Nucleus accumbens (tissue), 56 donors: ENCODE data around the gene WDR27.
A peak's percentile ranks its signal among the peaks of the same experiment; 100 is the strongest.
"Not testable (repeated sequence)": the region's sequence is repeated elsewhere in the genome, so short reads cannot be mapped to it uniquely, and the experiment has no call there.

Experiments
- DNase-seq, 56 donors: peaks; one replicate each; lab custom pipeline; 2025; lab: John Stamatoyannopoulos, UW

Gene WDR27

DNA sequence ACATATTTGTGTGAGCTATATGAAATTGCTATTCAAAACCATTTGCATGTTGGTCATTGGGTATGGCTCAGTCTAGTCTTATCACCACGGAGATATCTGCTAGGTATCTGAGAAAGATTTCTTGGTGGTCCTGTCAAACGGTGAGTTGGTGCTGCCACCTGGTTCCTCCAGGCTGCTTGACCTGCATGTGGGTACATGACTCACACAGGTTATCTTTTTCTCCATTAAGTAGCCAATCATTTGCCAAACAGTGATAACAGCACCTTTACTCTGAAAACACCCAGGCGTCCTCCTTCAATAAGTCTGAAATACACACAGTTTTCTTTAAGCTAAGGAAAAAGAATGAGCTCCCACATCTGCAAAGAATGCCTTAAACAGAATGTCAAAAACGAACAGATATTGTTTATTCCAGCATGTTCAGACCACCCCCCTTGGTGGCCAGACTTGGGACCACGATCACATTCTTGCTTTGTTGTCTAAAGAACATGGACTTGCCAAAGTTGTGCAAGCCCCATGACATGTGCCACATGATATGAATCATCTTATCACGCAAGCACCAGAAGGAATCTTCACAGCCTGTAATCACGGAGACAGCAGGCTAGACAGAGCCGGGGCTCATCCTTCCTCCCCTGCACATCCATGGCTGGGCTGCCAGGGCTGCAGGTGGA lies 247.5 kb downstream of the WDR27 start:
- DNase-seq, result no peak

DNA sequence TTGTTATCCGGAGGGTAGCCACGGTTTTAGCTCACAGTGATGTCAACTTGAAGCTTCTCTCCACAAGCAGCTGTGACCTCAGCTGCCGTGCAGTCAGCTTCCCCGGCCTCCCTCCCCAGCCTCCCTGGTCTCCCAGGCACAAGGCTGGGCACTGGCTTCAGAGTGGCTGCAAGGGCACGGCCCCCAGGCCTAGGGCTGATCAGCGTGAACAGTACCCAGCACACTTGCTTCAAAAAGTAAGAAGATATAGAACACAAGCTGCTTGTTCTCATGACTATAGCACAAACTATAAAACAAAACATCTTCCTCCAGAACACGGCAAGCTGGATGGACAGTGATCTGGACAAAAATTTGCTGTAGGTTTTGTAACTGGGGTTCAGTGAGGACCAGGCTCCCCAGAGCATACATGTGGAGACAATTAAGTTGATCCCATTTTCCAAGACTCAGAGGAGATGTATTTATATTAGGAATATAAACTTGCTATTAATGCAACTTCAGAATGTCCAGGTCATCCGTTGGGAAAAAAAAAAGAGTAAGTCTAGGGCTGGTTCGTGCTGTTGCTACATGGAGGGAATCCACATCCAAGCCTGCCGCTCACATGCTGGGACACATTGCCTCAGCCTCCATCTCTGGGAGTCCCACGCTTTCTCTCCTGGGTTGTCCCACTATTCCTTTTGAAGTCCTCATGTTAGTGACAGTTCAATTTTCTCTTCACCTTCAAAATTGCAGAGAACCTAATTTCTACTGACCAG lies 248.8 kb downstream of the WDR27 start:
- DNase-seq, result no peak

DNA sequence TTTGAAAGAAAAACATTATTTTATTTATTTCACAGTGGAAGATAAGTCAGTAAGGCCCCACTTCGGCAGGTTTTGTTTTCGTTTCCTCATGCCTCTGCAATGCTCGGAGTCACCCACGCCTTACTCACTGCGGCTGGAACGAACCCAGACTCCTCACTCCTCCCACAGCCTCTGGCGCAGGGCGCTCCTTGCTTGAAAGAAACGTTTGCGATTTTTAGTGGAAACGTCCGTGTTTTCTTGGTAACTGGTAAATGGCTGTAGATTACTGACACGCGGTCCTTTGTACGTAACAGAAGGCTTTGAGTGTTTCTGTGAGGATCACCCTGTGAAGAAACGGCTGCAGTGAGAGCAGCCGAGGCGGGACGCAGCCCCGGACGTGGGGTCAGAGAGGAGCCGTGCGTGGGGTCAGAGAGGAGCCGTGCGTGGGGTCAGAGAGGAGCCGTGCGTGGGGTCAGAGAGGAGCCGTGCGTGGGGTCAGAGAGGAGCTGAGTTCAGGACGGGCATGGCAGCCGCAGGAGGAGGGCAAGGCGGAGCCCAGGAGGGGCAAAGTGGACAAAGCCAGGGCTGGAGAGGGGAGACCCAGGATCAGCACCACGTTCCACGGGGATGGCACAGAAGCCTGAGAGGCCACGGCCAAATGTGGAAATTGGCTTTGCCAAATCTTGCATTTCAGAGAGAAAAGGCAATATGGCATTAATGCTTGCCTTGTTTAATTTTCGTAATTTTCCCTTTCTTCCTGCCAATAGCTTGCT lies 249.5 kb downstream of the WDR27 start:
- no peak for DNase-seq

DNA sequence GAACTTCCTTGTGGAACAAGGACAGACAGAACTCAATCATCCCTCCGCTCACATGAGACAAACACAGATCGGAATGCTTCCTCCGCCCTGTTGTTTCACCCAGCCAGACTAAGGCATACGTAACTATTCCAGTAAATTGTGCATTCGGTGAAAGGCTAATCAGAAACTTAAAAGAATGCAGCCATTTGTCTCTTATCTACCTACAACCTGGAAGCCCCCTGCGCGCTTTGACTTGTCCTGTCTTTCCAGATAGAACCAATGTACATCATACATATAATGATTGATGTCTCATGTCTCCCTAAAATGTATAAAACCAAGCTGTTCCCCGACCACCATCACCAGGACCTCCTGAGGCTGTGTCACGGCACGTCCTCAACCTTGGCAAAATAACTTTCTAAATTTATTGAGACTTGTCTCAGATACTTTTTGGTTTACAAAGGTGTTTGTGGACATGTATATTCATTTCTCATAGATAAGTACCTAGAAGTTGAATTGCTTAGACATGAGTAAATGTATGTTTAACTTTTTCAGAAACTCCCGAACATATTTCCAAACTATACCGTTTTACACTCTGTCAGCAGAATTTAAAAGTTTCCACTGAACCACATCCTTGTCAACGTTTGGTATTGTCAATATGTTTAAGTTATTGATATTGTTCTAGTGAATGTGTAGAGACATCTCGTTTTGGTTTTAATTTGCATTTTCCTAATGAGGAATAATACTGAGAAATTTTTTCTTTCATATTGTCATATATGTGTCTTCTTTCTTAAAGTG lies 250.6 kb downstream of the WDR27 start:
- no peak for DNase-seq

DNA sequence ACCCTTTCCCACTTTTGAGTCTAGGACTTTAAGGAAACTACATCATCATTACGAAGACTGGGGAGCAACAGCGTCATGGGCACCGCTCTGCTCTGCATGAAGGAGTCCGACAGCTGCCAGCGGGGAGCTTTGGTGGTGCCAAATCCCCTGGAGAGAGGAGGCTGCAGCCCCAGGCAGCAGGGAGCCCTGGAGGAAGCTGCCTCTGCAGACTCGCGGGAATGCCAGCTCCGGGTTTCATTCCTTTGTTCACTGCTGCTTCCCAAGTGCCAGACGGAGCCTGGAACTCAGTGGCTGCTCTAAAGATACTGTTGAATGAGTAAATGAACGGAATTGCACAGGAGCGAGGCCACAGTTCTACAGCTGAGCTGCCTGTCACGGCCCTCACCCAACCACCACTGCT lies 251.7 kb downstream of the WDR27 start:
- DNase-seq, result peak in 1 of 56 donors; percentile 3

DNA sequence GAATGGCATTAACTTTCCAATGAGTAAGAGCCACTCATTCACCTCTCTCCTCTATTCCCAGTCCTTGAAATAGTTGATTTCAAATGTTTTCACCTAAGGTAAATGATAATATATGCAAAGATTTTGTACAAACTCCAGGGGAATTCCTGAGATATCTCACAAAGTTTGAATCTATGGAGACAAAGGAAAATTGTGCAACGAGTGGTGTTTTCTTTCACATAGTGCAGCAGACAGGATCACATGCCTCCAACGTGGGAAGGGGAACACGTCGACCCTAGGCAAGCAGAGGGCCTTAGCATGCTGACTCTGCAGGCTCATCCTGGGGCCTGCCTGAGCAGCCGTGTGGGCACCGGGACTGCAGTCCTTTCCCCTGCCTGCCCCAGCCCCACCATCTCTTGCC lies 252.6 kb downstream of the WDR27 start:
- DNase-seq, result no peak

DNA sequence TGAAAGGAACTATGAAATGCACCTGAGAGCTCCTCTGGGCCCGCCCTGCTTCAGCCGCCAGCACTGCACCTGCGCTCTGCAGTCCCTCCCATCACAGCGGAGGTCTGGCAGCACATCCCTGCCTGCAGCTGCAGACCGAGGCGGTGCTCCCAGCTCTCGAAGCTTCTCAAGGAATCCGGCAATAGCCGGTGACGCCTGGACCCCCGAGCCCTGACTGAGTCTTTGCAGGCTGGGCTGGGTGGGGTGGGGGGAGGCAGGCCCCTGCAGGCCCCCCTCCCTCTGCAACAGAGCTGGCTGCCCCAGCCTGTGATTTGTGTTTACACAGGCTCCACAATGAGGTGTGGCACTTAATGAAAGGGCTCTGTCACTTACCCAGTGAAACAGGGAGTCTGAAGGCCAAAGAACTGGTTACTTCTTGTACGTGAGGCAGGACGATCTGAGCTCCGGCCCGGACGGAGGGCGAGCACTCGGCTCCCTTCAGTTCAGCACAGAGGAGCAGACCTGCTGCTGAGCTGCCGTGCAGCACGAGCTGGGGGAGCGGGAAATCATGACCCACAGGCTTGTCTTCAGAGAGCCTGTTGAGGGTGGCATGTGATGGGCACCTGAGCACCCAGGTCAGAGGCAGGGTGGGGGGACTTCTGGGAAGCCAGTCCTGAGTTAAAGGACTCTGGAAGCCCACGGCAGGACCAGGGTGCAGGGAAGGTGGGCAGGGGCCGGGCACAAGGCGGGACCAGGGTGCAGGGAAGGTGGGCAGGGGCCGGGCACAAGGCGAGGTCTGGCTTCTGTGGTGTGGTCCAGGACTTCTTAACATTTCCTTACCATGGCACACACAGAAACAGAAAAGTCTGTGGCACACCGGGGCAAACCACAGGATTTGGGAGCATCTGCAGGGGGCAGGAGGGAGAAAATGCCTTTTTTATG lies 255.9 kb downstream of the WDR27 start:
- peak in 3 of 56 donors; percentile 6 to 15 (median 9) for DNase-seq

DNA sequence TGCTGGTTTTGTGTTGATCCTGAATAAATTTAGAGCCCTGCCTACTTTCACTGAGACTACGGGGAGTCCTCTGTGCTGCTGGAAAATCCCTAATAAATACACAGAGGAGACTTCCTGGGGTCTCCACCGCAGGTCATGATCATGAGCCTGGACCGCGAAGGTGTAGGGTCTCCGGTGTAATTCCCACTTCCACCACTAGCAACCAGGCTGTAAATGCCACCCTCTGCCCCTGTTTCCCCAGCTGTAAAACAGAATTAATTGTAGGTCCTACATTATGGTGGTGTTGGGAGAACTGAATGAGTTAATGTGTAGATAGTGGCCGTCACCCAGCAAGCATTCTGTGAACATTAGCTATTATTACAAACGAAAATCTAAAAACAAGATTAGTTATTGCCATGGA lies 256.6 kb downstream of the WDR27 start:
- no peak for DNase-seq

DNA sequence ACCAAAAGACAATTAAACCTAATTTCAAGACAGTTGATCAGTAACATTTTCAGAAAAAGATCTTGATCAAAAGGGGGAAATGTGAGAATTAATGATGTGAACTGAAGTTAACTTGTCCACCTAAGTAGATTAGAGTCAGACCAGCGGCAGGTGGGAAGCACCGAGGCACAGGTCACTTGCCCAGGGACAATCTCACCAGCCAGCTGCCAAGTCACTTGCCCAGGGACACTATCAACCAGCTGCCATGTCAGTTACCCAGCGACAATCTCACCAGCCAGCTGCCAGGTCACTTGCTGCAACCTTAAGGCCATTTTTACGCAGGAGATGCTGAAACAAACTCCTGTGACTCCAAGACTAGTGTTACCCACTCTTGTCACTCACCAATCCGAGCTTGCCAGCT lies 260.5 kb downstream of the WDR27 start:
- DNase-seq, result no peak

DNA sequence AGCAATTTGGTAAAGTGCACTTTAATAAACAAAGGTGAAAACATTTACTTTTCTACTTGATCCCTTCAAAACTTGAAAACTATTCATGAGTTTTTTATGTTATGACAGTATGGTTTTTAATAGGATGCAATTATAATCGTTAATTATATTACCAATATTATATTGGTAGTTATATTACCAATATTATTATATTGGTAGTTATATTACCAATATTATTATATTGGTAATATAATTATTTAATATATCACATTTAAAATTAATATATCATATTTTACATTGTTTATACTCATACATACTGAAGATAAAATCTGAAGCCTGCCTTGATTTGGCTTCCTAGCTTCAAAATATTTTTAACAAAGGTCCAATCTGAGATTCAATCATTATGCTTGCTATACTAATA lies 262.1 kb downstream of the WDR27 start:
- DNase-seq, result no peak

DNA sequence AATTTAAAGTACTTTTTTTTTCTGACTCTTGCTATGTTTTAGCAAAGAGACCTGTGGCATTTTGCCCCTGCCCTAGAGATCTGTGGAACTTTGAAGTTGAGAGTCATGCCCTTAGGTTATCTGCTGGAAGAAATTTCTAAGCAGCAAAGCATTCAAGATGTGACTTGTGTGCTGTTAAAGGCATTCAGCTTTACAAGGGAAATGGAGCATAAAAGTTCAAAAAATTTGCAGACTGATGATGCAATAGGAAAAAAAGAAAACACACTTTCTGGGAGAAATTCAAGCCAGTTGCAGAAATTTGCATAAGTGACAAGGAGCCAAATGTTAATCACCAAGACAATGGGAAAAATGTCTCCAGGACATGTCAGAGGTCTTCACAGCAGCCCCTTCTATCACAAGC lies 267.3 kb downstream of the WDR27 start:
- not testable (repeated sequence) for DNase-seq

DNA sequence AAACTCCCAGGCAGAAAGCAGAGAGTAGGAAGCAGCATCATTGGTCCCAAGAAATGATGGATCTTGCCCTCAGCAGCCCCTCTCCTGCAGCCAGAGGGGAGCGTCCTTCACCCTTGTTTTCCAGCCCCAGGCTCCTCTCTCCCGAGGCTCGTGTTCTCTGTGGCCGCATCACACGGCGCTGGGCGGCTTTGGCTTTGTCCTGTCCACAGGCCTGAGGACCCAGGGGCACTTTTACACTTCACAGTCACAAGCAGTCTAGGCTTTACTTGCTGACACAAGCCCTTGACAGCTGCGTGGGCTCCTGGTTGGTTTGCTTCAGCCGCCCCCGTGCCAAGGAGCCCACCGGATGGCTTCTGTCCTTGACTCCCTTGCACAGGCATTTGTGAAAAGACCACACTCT lies 272.8 kb downstream of the WDR27 start:
- DNase-seq, result no peak

DNA sequence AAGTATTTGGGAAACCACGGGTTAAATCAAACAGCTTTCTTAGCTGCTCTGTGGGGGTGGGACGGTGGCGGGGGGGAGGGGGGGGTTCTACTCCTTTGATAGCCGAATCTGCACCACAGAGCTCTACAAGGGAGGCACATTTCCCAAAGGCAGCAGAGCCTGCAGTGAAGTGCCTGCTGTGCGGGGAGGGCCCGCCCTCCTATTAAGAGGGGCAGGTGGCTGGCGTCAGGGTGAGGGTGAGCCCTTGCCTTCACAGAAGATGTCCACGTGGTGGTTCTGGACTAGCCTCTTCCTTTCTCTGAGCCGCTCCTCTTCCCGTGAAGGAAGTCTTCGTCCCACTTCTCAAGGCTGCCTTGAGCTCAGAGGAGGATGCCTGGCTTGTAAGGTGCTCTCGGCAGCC lies 273.3 kb downstream of the WDR27 start:
- no peak for DNase-seq

DNA sequence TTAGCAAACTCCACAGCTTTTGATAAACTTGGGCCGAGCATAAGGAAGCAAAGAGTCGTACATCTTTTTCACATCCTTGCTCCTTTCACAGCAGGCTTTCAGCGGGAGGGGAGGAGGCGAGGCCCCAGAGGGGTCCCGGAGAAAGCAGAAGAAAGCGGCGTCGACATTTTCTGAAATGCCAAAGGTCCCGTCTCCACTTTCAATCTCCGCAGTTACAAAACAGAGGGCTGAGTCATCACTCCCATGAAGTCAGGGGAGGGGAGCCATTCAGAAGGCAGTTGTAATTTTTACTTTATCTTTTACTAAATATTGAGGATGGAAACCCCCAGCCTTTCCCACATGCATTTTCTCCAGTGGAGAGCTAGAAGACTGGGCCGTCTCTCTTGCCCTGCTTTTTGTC lies 274.0 kb downstream of the WDR27 start:
- no peak for DNase-seq

DNA sequence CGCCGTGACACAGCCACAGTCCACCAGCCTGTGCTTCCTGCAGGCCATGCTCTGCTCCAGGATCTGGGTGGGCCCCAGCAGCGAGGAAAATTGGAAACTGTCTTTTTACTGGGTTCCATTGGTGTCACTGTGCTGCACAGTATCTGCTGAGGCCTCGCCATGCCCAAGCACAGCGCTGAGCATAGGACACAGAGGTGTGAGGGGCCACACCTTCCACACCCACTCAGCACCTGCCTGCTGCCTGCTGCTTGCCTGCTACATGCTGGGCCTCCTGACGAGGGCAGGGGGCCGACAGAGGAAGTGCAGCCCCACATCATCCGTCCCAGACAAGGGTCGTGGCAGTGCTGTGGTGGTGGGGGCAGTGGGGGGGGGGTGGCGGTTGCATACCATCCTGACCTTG lies 275.2 kb downstream of the WDR27 start:
- no peak for DNase-seq

DNA sequence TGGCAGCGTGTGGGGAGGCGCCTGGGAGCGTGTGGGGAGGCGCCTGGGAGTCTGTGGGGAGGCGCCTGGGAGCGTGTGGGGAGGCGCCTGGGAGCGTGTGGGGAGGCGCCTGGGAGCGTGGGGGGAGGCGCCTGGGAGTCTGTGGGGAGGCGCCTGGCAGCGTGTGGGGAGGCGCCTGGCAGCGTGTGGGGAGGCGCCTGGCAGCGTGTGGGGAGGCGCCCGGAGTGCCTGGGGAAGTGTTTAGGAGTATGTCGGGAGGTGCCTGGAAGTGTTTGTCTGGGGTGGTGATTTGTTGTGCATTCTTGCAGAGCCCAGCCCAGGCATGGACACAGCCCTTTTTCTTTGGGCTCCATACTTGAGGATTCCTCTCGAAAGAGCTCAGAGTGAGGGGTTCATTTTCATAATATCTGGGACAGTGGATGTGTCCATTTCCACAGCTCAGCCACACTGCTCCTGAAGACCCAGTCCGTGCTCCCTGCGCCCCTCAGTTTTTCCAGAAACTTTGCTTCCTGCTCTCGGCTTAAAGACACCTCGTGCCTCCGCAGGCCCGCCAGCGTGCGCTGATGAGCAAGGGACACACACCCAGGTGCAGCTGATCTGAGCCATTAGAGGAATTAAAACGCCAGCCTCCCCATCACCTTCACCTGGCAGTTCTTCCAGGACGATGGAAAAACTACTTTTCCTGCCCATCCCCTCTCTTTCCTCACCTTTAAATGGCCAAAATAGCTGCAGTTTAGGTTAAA lies 276.0 kb downstream of the WDR27 start:
- no peak for DNase-seq

DNA sequence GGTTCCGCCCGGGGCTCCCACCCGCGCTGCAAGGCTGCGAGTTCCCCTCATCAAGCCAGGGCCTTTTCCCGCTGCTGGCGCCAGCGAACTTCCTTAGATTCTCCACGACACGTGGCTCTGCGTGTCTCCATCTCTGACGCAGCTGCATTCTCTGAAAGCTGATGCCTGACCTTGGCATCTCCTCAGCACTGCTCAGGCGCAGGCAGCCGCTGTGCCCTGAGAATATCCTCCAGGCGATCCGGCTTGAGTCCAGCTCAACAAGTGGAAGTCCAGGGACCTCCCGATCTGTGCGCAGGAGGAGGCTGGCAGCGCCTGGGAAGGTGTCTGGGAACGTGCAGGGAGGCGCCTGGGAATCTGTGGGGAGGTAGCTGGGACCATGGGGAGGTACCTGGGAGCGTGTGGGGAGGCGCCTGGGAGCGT lies 277.0 kb downstream of the WDR27 start:
- DNase-seq, result no peak

DNA sequence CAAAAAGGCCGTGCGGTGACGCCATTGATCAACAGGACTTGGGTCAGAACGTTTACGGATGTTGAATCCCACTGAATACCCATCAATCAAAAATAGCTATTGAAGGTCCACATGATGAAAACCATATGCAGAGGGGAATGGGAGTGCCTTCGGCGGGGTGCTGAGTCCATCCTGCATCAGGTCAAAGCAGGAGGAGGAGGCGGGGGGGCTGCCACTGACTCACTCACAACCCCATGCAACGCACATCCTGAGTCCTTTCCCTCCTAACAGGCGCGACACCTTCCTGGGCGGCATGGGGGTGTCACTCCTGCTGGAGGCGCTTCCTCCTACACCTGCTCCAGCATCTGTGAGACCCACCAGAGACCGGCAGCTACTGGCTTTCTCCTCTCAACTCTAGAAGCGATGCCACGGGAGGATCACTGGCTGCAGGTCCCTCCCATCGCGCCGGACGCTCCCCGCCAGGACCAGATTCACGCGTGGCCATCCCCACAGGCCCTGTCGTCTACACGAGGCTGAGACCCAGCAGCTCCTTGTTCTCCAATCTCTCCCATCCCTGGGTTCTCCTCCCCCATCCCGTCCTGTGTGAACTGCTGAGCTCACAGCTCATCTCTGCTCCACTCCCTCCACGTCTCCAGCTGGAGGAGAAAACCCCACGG lies 277.6 kb downstream of the WDR27 start:
- DNase-seq, result no peak
